Epithelial cell of proximal tubule (primary cell): ENCODE results near the gene GDF3. TPM values are rescaled to one million over a fixed set of nuclear protein-coding genes. Genes with fewer than 3 reads are reported as not detected.
"Not testable (repeated sequence)": the region's sequence is repeated elsewhere in the genome, so short reads cannot be mapped to it uniquely, and the experiment has no call there.

ENCODE experiments used
- DNase-seq: peaks from one replicate; pipeline ENCODE4 v3.0.0-alpha.2; 2011; ENCODE audit warnings: low read depth
- H3K4me3 ChIP-seq: 2 replicates; pipeline ENCODE4 v1.5.1; 2011; ENCODE audit warnings: low read depth, mild to moderate bottlenecking, low read length
- total RNA-seq: library from RNA; depleted of rRNA; stranded (reverse); fragments of >200 nt; gene quantifications from 2 replicates; pipeline ENCODE4 v1.2.3, GENCODE V29; 2015
- TF ChIP-seq, protein P1 (sequence below): conservative IDR thresholded peaks from 2 replicates; pipeline ENCODE4 v1.5.1; 2012; ENCODE audit warnings: low read depth, mild to moderate bottlenecking, low read length

GDF3 gene
- total RNA-seq, 1 donor from 2014 or later, result not detected

DNA sequence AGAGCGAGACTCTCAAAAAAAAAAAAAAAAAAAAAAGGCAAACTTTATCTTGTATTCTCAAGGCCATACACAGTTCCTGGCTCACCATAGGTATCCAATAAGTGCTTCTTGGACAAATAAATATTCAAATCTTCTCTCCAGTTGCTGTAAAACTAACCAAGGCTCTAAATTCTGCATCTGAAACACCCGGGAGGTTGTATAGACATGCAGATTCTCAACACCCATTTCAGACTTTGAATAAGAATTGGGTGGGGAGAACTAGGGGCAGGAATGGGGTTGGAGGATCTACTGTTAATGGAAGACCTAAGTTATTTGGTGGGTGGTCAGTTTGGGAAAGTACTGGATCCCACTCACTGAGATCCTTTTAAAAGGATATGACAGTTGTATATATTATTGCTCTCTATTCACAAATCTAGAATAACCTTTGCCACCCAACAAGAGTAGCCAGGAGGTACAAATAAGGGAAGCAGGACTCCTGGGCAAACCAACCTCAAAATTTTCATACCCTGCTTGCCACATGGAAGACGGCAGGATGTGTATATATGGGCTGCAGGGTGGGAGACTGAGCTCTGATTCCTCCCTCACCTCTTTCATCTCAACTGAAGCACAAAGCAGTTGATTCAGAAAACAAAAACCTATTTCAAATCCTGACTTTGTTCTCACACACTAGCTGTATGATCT lies 879 bp downstream of the GDF3 start:
- TF ChIP-seq, protein P1, sequence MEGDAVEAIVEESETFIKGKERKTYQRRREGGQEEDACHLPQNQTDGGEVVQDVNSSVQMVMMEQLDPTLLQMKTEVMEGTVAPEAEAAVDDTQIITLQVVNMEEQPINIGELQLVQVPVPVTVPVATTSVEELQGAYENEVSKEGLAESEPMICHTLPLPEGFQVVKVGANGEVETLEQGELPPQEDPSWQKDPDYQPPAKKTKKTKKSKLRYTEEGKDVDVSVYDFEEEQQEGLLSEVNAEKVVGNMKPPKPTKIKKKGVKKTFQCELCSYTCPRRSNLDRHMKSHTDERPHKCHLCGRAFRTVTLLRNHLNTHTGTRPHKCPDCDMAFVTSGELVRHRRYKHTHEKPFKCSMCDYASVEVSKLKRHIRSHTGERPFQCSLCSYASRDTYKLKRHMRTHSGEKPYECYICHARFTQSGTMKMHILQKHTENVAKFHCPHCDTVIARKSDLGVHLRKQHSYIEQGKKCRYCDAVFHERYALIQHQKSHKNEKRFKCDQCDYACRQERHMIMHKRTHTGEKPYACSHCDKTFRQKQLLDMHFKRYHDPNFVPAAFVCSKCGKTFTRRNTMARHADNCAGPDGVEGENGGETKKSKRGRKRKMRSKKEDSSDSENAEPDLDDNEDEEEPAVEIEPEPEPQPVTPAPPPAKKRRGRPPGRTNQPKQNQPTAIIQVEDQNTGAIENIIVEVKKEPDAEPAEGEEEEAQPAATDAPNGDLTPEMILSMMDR, result no peak
- no peak overlapping the region for H3K4me3 ChIP-seq
- no peak for DNase-seq

DNA sequence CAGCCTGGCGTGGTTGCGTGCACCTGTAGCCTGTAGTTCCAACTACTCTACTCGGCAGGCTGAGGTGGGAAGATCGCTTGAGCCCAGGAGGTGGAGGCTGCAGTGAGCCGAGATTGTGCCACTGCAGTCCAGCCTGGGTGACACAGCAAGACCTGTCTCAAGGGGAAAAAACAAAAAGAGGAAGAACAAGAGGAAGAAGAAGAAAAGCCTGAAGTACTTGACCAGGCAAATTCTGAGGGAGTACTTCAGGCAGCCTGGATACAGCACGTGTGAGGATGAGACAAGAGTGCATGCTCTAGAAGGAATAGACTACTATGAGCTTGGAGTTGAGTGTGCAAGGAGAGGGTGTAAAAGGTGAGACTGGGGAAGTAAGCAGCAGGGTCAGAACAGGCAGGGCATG lies 1.8 kb downstream of the GDF3 start:
- DNase-seq, result no peak
- TF ChIP-seq, protein P1, result no peak
- H3K4me3 ChIP-seq, result no peak overlapping the region

DNA sequence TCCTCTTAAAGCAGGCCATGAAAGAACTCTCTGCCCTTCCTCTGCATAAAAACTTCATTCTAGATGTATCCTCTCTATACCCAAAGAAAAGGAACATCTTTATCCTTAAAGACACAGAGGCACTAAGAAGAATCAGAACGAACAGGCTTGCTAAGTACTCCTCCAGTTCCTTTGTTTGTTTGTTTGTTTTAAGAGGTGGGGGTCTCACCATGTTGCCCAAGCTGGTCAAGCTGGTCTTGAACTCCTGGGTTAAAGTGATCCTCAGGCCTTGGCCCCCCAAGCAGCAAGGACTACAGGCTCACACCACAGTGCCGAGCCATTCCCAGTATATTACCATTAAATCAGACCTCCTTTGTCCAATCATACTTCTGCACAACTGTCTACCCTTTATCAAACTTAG lies 14.0 kb downstream of the GDF3 start:
- TF ChIP-seq, protein P1, result no peak
- no peak for DNase-seq
- H3K4me3 ChIP-seq, result no peak overlapping the region

DNA sequence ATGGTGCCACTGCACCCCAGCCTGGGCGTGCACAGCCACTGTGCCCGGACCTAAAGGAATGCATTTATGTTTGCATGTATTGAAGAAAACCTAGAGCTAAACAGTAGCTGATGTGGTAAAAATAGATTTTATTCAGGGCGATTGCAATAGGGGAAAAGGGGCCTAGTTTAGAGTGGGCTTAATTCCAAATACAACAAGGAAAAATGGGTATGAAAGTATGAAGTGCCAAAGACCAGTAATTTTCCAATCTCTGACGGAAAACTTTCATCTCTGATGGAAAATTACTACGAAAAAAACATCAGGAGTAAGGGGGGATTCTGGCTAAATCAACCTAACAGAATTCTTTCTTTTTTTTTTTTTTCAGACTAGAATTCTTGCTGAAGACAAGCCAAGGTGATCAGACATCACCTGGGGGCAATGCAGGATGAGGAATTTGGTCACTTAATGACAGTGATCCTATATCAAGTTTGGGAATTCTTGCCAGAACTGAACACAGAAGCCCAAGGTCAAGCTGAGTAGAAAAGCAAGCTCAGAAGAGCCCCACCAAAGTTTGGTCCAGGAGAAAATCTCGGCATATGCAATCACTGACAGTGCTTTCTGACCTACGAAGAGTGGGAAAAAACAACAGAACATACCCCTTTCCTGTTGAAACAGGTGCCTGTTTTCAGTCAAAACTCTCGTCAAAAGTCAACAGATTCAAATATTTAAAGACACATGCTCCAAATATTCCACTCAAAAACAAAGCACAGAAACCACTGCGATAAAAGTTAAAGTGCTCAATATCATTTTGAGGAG lies 16.1 kb downstream of the GDF3 start:
- DNase-seq, result no peak
- TF ChIP-seq, protein P1, result no peak
- no peak overlapping the region for H3K4me3 ChIP-seq

DNA sequence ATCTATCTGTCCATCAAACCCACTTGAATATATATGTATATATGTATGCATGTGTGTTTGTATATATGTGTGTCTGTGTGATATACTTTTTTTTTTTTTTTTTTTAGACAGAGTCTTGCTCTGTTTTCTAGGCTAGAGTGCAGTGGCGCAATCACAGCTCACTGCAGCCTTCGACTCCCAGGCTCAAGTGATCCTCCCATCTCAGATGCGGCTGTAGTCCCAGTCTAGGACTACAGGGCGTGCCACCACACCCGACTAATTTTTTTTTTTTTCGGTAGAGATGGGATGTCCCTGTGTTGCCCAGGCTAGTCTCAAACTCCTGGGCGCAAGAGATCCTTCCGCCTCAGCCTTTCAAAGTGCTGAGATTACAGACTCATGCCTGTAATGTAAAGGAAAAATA lies 16.8 kb downstream of the GDF3 start:
- no peak for DNase-seq
- TF ChIP-seq, protein P1, result no peak
- no peak overlapping the region for H3K4me3 ChIP-seq

DNA sequence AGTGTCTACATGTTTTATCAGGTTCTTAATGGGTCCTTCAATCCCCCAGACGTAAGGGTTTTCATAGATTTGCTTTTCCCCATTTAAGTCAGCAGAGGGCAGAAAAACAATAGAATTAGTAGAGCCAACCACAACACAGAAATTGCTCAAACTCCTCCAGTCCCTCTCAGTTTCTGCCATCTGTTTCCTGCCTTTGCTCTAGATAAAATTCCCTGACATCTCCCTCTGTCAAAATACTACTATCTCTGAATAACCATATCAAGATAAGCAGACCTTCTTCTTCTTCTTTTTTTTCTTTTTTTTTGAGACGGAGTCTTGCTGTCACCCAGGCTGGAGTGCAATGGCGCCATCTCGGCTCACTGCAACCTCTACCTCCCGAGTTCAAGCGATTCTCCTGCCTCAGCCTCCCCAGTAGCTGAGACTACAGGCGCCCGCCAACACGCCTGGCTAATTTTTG lies 18.1 kb downstream of the GDF3 start:
- not testable (repeated sequence) for DNase-seq, H3K4me3 ChIP-seq
- TF ChIP-seq, protein P1, result peak; percentile 41

DNA sequence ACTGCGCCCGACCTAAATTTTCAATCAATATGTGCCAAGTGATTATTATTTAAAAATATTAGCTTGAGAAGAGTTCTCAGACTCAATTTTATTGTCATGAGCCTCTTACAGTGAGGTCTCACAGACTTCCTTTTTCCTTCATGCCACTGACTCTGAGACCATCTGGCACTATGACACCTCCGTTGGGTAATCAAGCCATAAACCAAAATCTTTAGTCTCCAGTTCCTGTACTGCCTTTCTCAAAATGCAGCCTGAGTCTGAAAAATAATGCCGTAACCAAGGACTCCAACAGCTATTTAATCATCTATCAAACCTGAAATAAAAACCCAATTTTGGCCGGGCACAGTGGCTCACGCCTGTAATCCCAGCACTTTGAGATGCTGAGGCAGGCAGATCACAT lies 20.1 kb downstream of the GDF3 start:
- H3K4me3 ChIP-seq, DNase-seq: not testable (repeated sequence)
